Transverse colon (tissue), 3 donors: ENCODE results near the gene TNS4.

Experiments
- POLR2A ChIP-seq: fragments of 450-650 bp; IDR thresholded peaks from one replicate; pipeline ENCODE4 v1.6.1; 2016; ENCODE audit warnings: antibody characterized with exemption, mild to moderate bottlenecking, moderate library complexity
- TF ChIP-seq, protein P1 (sequence below), 5 experiments: fragments of 200-600 bp in 3 of 5; fragments of 450-650 bp in 2 of 5; sonication (generic) in 3 of 5; IDR thresholded peaks; 1 replicate in 2 of 5; 2 replicates in 3 of 5; pipeline ENCODE4 v1.5.1; 2016 to 2017; ENCODE audit warnings: antibody characterized with exemption in 5 of 5, inconsistent platforms in 3 of 5, mild to moderate bottlenecking in 2 of 5, moderate library complexity in 1 of 5

DNA sequence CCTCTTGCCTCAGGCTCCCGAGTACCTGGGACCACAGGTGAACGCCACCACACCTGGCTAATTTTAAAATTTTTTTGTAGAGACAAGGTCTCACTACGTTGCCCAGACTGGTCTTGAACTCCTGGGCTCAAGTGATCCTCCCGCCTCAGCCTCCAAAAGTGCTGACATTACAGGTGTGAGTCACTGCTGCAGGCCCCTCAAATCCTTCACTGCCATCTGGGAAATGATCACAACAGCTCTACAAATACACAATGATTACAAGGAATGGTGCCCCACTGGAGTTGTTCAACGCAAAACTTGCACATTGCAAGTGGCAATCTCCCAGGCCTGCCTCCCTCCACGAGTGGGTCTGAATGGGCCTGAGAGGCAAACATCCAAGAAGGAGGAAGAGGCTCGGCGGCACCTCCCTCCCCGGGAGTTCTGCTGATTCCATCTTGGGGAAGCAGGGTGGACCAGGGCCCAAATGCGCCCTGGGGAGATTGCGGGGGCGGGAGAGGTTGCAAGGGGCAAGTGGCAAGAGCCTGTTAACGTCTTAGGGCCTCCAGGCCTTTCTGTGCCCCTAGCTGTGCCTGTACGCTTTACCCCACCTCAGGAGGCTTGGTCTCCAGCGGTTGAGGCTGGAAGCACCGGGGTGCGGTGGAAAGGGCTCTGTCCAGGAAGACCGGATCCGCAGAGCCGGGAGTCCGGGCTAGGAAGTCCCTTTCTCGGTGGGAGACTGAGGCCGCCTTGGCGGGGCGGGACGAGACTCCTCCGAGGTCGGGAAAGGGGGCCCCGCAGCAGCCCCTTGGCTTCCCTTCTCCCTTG, 58.8 kb downstream of the TNS4 start:
- TF ChIP-seq, protein P1, sequence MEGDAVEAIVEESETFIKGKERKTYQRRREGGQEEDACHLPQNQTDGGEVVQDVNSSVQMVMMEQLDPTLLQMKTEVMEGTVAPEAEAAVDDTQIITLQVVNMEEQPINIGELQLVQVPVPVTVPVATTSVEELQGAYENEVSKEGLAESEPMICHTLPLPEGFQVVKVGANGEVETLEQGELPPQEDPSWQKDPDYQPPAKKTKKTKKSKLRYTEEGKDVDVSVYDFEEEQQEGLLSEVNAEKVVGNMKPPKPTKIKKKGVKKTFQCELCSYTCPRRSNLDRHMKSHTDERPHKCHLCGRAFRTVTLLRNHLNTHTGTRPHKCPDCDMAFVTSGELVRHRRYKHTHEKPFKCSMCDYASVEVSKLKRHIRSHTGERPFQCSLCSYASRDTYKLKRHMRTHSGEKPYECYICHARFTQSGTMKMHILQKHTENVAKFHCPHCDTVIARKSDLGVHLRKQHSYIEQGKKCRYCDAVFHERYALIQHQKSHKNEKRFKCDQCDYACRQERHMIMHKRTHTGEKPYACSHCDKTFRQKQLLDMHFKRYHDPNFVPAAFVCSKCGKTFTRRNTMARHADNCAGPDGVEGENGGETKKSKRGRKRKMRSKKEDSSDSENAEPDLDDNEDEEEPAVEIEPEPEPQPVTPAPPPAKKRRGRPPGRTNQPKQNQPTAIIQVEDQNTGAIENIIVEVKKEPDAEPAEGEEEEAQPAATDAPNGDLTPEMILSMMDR (IDR thresholded peaks at IDR 0.05), result peak in 3 of 5 experiments; percentile 17 to 57 (median 50)
- no peak for TF ChIP-seq POLR2A
